ENCODE results near the gene ERCC6L.

DNA sequence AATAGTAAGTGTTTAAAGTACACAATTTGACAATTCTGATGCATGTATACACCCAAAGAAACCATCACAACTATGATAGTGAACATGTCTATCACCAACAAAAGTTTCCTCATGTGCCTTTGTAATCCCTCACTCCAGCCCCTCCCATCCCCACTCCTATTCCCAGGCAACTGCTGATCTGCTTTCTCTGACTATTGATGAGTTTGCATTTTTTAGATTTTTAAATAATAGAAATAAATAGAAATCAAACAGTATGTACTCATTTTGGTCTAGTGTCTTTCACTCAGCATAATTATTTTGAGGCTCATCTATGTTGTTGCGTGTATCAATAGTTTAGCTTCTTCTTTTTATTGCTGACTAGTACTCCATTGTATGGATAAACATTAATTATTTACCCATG is 43.5 kb upstream of the ERCC6L start:
- TF ChIP-seq TAF1 (IDR thresholded peaks at IDR 0.05; ENCODE audit: low read depth, low read length): no peak
- no peak for TF ChIP-seq POLR2AphosphoS5 (IDR thresholded peaks at IDR 0.05; ENCODE audit: low read depth, low read length)
- TF ChIP-seq POLR2A (IDR thresholded peaks at IDR 0.05; ENCODE audit: low read depth, low read length): no peak

Measured in GM12891 (cell line).